NT2/D1 (cell line): ENCODE measurements around the gene SMURF1.

ENCODE experiments used
- SUZ12 ChIP-seq: IDR thresholded peaks from 2 replicates; pipeline ENCODE4 v1.6.1; 2011; ENCODE audit not compliant: insufficient read length, insufficient read depth; ENCODE audit errors: extremely low read depth
- YY1 ChIP-seq: IDR thresholded peaks from 2 replicates; pipeline ENCODE4 v1.6.1; 2011; ENCODE audit not compliant: insufficient read length, insufficient read depth
- ZNF274 ChIP-seq: IDR thresholded peaks from 2 replicates; pipeline ENCODE4 v1.6.1; 2011; ENCODE audit warnings: mild to moderate bottlenecking, low read depth, low read length

DNA sequence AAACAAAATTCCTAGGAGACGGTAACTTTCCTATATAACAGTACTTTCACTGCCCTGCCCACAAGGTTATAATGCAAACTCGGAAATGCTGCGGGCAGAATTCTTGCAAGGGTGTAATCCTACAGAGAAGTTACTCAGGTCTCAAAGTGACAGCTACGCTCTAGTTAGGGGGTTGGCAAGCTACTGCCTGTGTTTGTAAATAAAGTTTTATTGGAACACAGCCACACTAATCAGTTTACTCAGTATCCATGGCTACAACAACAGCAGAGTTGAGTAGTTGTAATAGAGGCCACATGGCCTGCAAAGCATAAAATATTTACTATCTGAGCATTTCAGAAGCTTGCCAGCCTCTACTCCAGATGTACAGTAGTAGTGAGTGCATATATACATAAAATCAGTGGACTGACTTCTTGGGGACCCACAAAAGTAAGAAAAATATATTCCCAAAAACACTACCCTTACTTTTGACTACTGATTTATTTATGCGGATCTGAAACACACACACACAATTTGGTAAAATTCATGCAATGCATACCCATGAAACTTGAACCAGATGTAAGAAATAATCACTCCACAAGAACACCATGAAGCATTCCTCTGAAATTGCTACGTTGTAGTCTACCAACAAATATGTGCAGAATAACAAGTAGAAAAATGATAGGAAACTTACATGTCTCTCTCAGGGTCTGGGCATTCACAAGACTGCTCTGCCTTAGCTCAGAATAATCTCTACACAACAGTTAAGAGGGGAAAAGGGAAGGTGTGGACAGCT is 53.0 kb downstream of the SMURF1 start:
- no peak for TF ChIP-seq ZNF274
- TF ChIP-seq SUZ12, result no peak
- no peak for TF ChIP-seq YY1
